H9 (cell line): ENCODE results near the gene CHID1. TPM values are rescaled to one million over a fixed set of nuclear protein-coding genes. Genes with fewer than 3 reads are reported as not detected.

Experiments
- DNase-seq: peaks from one replicate; pipeline ENCODE4 v3.0.0-alpha.2; 2017
- H2AFZ ChIP-seq: one replicate; pipeline ENCODE4 v1.6.1; 2013; ENCODE audit warnings: mild to moderate bottlenecking, low read length, control low read depth, moderate library complexity
- H2AK5ac ChIP-seq: 2 replicates; pipeline ENCODE4 v1.6.1; 2013; ENCODE audit warnings: low read length, control low read depth, mixed read lengths; ENCODE audit not compliant: insufficient read length
- H2BK120ac ChIP-seq: one replicate; pipeline ENCODE4 v1.6.1; 2013; ENCODE audit warnings: low read depth, mild to moderate bottlenecking, low read length, control low read depth, inconsistent platforms; ENCODE audit not compliant: poor library complexity, severe bottlenecking
- H2BK12ac ChIP-seq: 2 replicates; pipeline ENCODE4 v1.6.1; 2013; ENCODE audit warnings: low read length, control low read depth, mixed read lengths, low read depth; ENCODE audit not compliant: insufficient read length
- H2BK15ac ChIP-seq: 2 replicates; pipeline ENCODE4 v1.6.1; 2013; ENCODE audit warnings: low read depth, low read length, control low read depth
- H2BK20ac ChIP-seq: one replicate; pipeline ENCODE4 v1.6.1; 2013; ENCODE audit warnings: low read depth, mild to moderate bottlenecking, low read length, control low read depth, inconsistent platforms; ENCODE audit not compliant: poor library complexity, severe bottlenecking
- H2BK5ac ChIP-seq: 2 replicates; pipeline ENCODE4 v1.6.1; 2013; ENCODE audit warnings: low read length, control low read depth, mixed read lengths; ENCODE audit not compliant: insufficient read length
- H3K14ac ChIP-seq: 2 replicates; pipeline ENCODE4 v1.6.1; 2013; ENCODE audit warnings: low read length, control low read depth; ENCODE audit not compliant: insufficient read depth
- H3K18ac ChIP-seq: 2 replicates; pipeline ENCODE4 v1.6.1; 2013; ENCODE audit warnings: low read depth, mild to moderate bottlenecking, mixed read lengths, low read length, control low read depth; ENCODE audit not compliant: insufficient read length
- H3K23ac ChIP-seq: 2 replicates; pipeline ENCODE4 v1.6.1; 2013; ENCODE audit warnings: low read length, control low read depth, mixed read lengths, low read depth; ENCODE audit not compliant: insufficient read length
- H3K23me2 ChIP-seq: 2 replicates; pipeline ENCODE4 v1.6.1; 2013; ENCODE audit warnings: low read depth, mild to moderate bottlenecking, mixed read lengths, low read length, control low read depth; ENCODE audit not compliant: insufficient read length, poor library complexity, severe bottlenecking
- H3K27ac ChIP-seq: 2 replicates; pipeline ENCODE4 v1.5.1; 2013; ENCODE audit warnings: low read length, control low read depth, mixed read lengths, low read depth; ENCODE audit not compliant: insufficient read length
- H3K27me3 ChIP-seq: 2 replicates; pipeline ENCODE4 v1.6.1; 2013; ENCODE audit warnings: low read length, control low read depth, inconsistent platforms; ENCODE audit not compliant: insufficient read depth
- H3K4ac ChIP-seq: 2 replicates; pipeline ENCODE4 v1.6.1; 2013; ENCODE audit warnings: low read depth, mild to moderate bottlenecking, control low read depth, inconsistent platforms, low read length, moderate library complexity
- H3K4me1 ChIP-seq: 2 replicates; pipeline ENCODE4 v1.6.1; 2013; ENCODE audit warnings: low read length, control low read depth, inconsistent platforms; ENCODE audit not compliant: insufficient read depth
- H3K4me2 ChIP-seq: 2 replicates; pipeline ENCODE4 v1.6.1; 2013; ENCODE audit warnings: low read length, control low read depth, mixed read lengths; ENCODE audit not compliant: insufficient read length, insufficient read depth
- H3K56ac ChIP-seq: 2 replicates; pipeline ENCODE4 v1.6.1; 2013; ENCODE audit warnings: low read depth, mild to moderate bottlenecking, mixed read lengths, low read length, control low read depth; ENCODE audit not compliant: insufficient read length
- H3K79me1 ChIP-seq: 2 replicates; pipeline ENCODE4 v1.6.1; 2013; ENCODE audit warnings: low read depth, mild to moderate bottlenecking, moderate library complexity, low read length, control low read depth, inconsistent platforms; ENCODE audit not compliant: insufficient read depth, poor library complexity, severe bottlenecking
- H3K79me2 ChIP-seq: 2 replicates; pipeline ENCODE4 v1.6.1; 2013; ENCODE audit warnings: low read length, control low read depth, inconsistent platforms; ENCODE audit not compliant: insufficient read depth
- H3K9ac ChIP-seq: 2 replicates; pipeline ENCODE4 v1.6.1; 2013; ENCODE audit warnings: low read length, control low read depth, mixed read lengths; ENCODE audit not compliant: insufficient read length; ENCODE audit errors: extremely low read depth
- H3K9me3 ChIP-seq: one replicate; pipeline ENCODE4 v1.6.1; 2013; ENCODE audit warnings: low read depth, low read length, inconsistent platforms; ENCODE audit not compliant: control insufficient read depth
- H3T11ph ChIP-seq: one replicate; pipeline ENCODE4 v1.6.1; 2013; ENCODE audit warnings: mild to moderate bottlenecking, low read length, control low read depth, inconsistent platforms
- H4K20me1 ChIP-seq: one replicate; pipeline ENCODE4 v1.6.1; 2013; ENCODE audit not compliant: control insufficient read depth, insufficient read length, insufficient read depth
- H4K5ac ChIP-seq: 2 replicates; pipeline ENCODE4 v1.6.1; 2013; ENCODE audit warnings: low read depth, mild to moderate bottlenecking, mixed read lengths, low read length, control low read depth; ENCODE audit not compliant: insufficient read length
- H4K8ac ChIP-seq: replicated peaks from 2 replicates; pipeline ENCODE4 v1.6.1; 2013; ENCODE audit warnings: low read length, control low read depth, mixed read lengths, low read depth; ENCODE audit not compliant: insufficient read length
- H4K91ac ChIP-seq: 2 replicates; pipeline ENCODE4 v1.6.1; 2013; ENCODE audit warnings: low read depth, mild to moderate bottlenecking, moderate library complexity, mixed read lengths, low read length, control low read depth; ENCODE audit not compliant: insufficient read length
- H3K27ac Mint-ChIP-seq, 3 experiments: 2 replicates in 2 of 3; 3 replicates in 1 of 3; pipeline ENCODE4 v1.8.0; 2020 to 2021; ENCODE audit warnings: mixed read lengths in 3 of 3, mild to moderate bottlenecking in 1 of 3, moderate library complexity in 1 of 3
- H3K27me3 Mint-ChIP-seq: 2 replicates; pipeline ENCODE4 v1.8.0; 2021; ENCODE audit warnings: low read depth, mild to moderate bottlenecking, moderate library complexity, mixed read lengths
- H3K36me3 Mint-ChIP-seq, 3 experiments: 2 replicates in 2 of 3; 3 replicates in 1 of 3; pipeline ENCODE4 v1.8.0; 2020 to 2021; ENCODE audit warnings: low read depth in 3 of 3, mixed read lengths in 3 of 3; ENCODE audit not compliant: insufficient read depth in 1 of 3
- H3K4me1 Mint-ChIP-seq, 2 experiments: 2 replicates each; pipeline ENCODE4 v1.8.0; 2020; ENCODE audit warnings: mixed read lengths in 2 of 2
- H3K4me3 Mint-ChIP-seq, 2 experiments: 2 replicates in 1 of 2; 3 replicates in 1 of 2; pipeline ENCODE4 v1.8.0; 2020 to 2021; ENCODE audit warnings: mild to moderate bottlenecking in 2 of 2, mixed read lengths in 2 of 2, moderate library complexity in 1 of 2
- H3K9me3 Mint-ChIP-seq, 2 experiments: 2 replicates in 1 of 2; 3 replicates in 1 of 2; pipeline ENCODE4 v1.8.0; 2020; ENCODE audit warnings: mild to moderate bottlenecking in 2 of 2, mixed read lengths in 2 of 2, moderate library complexity in 1 of 2
- WGBS: extraction: QIAGEN DNeasy Blood & Tissue Kit; methylation state at CpG from one replicate; pipeline ENCODE4 v1.1.7; 2013; ENCODE audit warnings: missing lambda C conversion rate, low lambda C conversion rate, mixed read lengths; ENCODE audit not compliant: insufficient read length; ENCODE audit errors: extremely low coverage; 5-methylcytosine and 5-hydroxymethylcytosine counted together
- total RNA-seq: library from RNA; stranded (reverse); gene quantifications from 2 replicates; pipeline ENCODE4 v1.2.1, GENCODE V29; 2021
- TF ChIP-seq, protein P1 (sequence below): fragments of 200-600 bp; sonication (generic); conservative IDR thresholded peaks from 3 replicates; pipeline ENCODE4 v1.8.0; 2021; ENCODE audit warnings: antibody characterized with exemption, mild to moderate bottlenecking

CHID1 gene
- total RNA-seq, 1 experiment from 2014 or later: 89.4 TPM

DNA sequence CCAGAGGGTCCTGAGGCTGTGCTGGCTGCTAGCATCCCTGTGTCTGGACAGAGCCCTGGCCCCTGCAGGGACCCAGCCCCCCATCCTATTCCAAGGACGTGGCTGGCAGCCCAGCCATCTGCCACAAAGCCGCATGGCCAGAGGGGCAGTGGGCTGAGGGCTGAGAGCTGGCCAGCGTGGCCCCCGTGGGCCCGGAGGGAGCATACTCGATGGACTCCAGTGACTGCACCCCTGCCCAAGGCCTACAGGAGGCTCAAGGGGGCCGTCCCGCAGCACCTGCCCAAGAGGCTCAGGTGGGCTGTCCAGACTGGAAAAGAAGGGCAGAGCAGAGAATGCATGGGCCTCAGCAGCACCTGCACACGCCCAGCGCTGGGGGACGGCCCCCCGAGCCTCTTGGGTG, 54.8 kb downstream of the CHID1 start:
- no peaks in the 10 kb centered on the region for H3K27me3 ChIP-seq
- Mint-ChIP-seq H3K36me3 (peaks cover 0 to 13% (median 0%) of the 10 kb centered on the region in 3 experiments; a peak in 3 of 7 replicates), H3K4me1 (peaks cover 8 to 62% of the 10 kb centered on the region in 2 experiments), H3K27ac (no peak overlapping the region), H3K9me3 (no peaks in the 10 kb centered on the region), H3K27me3 (peaks cover 12% of the 10 kb centered on the region), H3K4me3 (no peak overlapping the region)
- H2AK5ac ChIP-seq: no peak overlapping the region
- H3K79me1 ChIP-seq: no peaks in the 10 kb centered on the region
- no peaks in the 10 kb centered on the region for H3K9me3 ChIP-seq
- no peak overlapping the region for H2BK5ac ChIP-seq
- no peak overlapping the region for H4K8ac ChIP-seq
- H2BK120ac ChIP-seq: no peak overlapping the region
- peaks cover 1% of the 10 kb centered on the region for H3K23me2 ChIP-seq
- no peak overlapping the region for H3K4ac ChIP-seq
- H2BK15ac ChIP-seq: no peak overlapping the region
- no peak overlapping the region for H3K23ac ChIP-seq
- no peak overlapping the region for H3K27ac ChIP-seq
- H3K4me2 ChIP-seq: no peak overlapping the region
- no peak overlapping the region for H2BK20ac ChIP-seq
- H3K9ac ChIP-seq: no peak overlapping the region
- H3K4me1 ChIP-seq: no peaks in the 10 kb centered on the region
- no peaks in the 10 kb centered on the region for H4K20me1 ChIP-seq
- H3T11ph ChIP-seq: no peak overlapping the region
- H3K14ac ChIP-seq: no peak overlapping the region
- no peak overlapping the region for H3K56ac ChIP-seq
- WGBS: no CpG with 5 or more reads among the region's 12 CpGs
- no peak overlapping the region for H2AFZ ChIP-seq
- H3K18ac ChIP-seq: no peak overlapping the region
- H4K91ac ChIP-seq: no peak overlapping the region
- no peak for DNase-seq
- no peaks in the 10 kb centered on the region for H3K79me2 ChIP-seq
- TF ChIP-seq, protein P1, sequence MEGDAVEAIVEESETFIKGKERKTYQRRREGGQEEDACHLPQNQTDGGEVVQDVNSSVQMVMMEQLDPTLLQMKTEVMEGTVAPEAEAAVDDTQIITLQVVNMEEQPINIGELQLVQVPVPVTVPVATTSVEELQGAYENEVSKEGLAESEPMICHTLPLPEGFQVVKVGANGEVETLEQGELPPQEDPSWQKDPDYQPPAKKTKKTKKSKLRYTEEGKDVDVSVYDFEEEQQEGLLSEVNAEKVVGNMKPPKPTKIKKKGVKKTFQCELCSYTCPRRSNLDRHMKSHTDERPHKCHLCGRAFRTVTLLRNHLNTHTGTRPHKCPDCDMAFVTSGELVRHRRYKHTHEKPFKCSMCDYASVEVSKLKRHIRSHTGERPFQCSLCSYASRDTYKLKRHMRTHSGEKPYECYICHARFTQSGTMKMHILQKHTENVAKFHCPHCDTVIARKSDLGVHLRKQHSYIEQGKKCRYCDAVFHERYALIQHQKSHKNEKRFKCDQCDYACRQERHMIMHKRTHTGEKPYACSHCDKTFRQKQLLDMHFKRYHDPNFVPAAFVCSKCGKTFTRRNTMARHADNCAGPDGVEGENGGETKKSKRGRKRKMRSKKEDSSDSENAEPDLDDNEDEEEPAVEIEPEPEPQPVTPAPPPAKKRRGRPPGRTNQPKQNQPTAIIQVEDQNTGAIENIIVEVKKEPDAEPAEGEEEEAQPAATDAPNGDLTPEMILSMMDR: no peak
- no peak overlapping the region for H4K5ac ChIP-seq
- no peak overlapping the region for H2BK12ac ChIP-seq
